Heart right ventricle (tissue), 16 donors: ENCODE results near the gene LSAMP. TPM values are rescaled to one million over a fixed set of nuclear protein-coding genes. Genes with fewer than 3 reads are reported as not detected.

Source experiments
- ATAC-seq, 8 donors: fragments of 200-7000 bp; cut with Tn5 transposase; one replicate each; pipeline ENCODE4 v1.9.1; 2020; ENCODE audit warnings: mild to moderate bottlenecking in 8 of 8, moderate library complexity in 8 of 8, moderate number of reproducible peaks in 1 of 8
- DNase-seq, 2 donors: peaks; one replicate each; pipeline ENCODE4 v3.0.0-alpha.2; 2020
- H3K27ac ChIP-seq, 10 donors: fragments of 200-600 bp; sonication (generic) in 2 of 10; one replicate each; pipeline versions ENCODE4 v1.5.0 to v1.8.0; 2020 to 2022; ENCODE audit warnings: mild to moderate bottlenecking in 3 of 10
- H3K27me3 ChIP-seq, 7 donors: fragments of 200-600 bp; one replicate each; pipeline ENCODE4 v1.8.0; 2021 to 2022; ENCODE audit warnings: mild to moderate bottlenecking in 2 of 7
- H3K36me3 ChIP-seq, 9 donors: fragments of 200-600 bp; sonication (generic) in 1 of 9; one replicate each; pipeline versions ENCODE4 v1.5.0 to v1.8.0; 2020 to 2022; ENCODE audit warnings: mild to moderate bottlenecking in 2 of 9
- H3K4me1 ChIP-seq, 9 donors: fragments of 200-600 bp; sonication (generic) in 1 of 9; one replicate each; pipeline versions ENCODE4 v1.5.0 to v1.8.0; 2020 to 2022; ENCODE audit warnings: mild to moderate bottlenecking in 4 of 9
- H3K4me3 ChIP-seq, 10 donors: fragments of 200-600 bp; sonication (generic) in 2 of 10; one replicate each; pipeline versions ENCODE4 v1.5.0 to v1.8.0; 2020 to 2022; ENCODE audit warnings: mild to moderate bottlenecking in 7 of 10, moderate library complexity in 2 of 10
- H3K9me3 ChIP-seq, 11 donors: fragments of 200-600 bp in 10 of 11; sonication (generic) in 2 of 11; one replicate each; pipeline versions ENCODE4 v1.5.0 to v1.8.0; 2013 to 2022; ENCODE audit warnings: mild to moderate bottlenecking in 2 of 11, control low read depth in 1 of 11, moderate library complexity in 1 of 11
- WGBS, 2 donors: extraction: QIAGEN DNeasy Blood & Tissue Kit; methylation state at CpG; one replicate each; pipeline ENCODE4 v1.1.7; 2013; ENCODE audit warnings: inconsistent platforms in 1 of 2; 5-methylcytosine and 5-hydroxymethylcytosine counted together
- intact Hi-C, 10 donors: fragments of 100-400 bp; cut with DNase I; formaldehyde crosslinking; loops; one replicate each; pipeline versions ENCODE4 v1.11.1 to v1.14.2; 2022
- polyA plus RNA-seq, 2 donors: library from polyadenylated mRNA; stranded (reverse); fragments of 200-250 nt; gene quantifications; one replicate each; pipeline ENCODE4 v1.2.3, GENCODE V29; 2013
- total RNA-seq, 10 donors: library from RNA; stranded (reverse); fragmentation: NEBNext Ultra II Directional in 3 of 10; extraction: Animal tissue kit (Norgen Biotek cat#: 25700) in 3 of 10; gene quantifications; one replicate each; pipeline versions ENCODE4 v1.2.1 to v1.2.4, GENCODE V29; 2021 to 2023
- TF ChIP-seq, protein P1 (sequence below), 9 donors: fragments of 200-600 bp; sonication (generic) in 2 of 9; IDR thresholded peaks; one replicate each; pipeline versions ENCODE4 v1.5.0 to v1.8.0; 2021 to 2022; ENCODE audit warnings: antibody characterized with exemption in 9 of 9, mild to moderate bottlenecking in 5 of 9, moderate library complexity in 1 of 9
- donor health status: Arrhythmogenic right ventricular cardiomyopathy.
- donor health status: ischemic (EF 13 %, LVEDD 7.1; RV severe dilation, severe dysfunction).
- donor health status: healthy with polysubstance abuse.
- donor health status: DM: no; HTN: yes; CAD: no.
- donor health status: DM: no; HTN: no; CAD: no.
- donor health status: ischemic (EF 25% LVEDD 6.9; RV normal size, moderate dysfunction).
- donor health status: ischemic (EF 25% LVEDD 5.7; RV mildly dilated, moderate dysfunction).
- donor health status: healthy.
- donor health status: DM: yes; HTN: yes; CAD: no.
- donor health status: Ischemic cardiomyopathy.
- donor health status: ischemic (EF 35%, LVEDD 5.7; RV mildly dilated, moderate dysfunction).
- donor health status: nonischemic (EF 11% LVEDD 7.7; RV severe dilation, severe dysfunction).
- donor health status: DM: yes; HTN: yes; CAD: no.
- donor health status: PGD.
- donor health status: ischemic (EF 29% LVEDD 5.4; RV normal size, mild dysfunction).
- donor health status: nonischemic (EF 23%, LVEDD 6.1; RV moderate dilation, normal function).

Gene LSAMP
- total and polyA plus RNA-seq, 12 donors: 0.51 to 9.0 (median 5.4) TPM

GRCh38 chr3:115912372-115912771 lies 532.9 kb downstream of the LSAMP start:
- Histone ChIP-seq H3K36me3 (no peaks in the 10 kb centered on the region), H3K4me3 (no peak overlapping the region), H3K27ac (no peak overlapping the region), H3K9me3 (no peaks in the 10 kb centered on the region), H3K27me3 (no peaks in the 10 kb centered on the region), H3K4me1 (no peaks in the 10 kb centered on the region)
- intact Hi-C loops: no loop called here
- ATAC-seq (peak in 1 of 8 donors; percentile 73), DNase-seq (peak; percentile 7 to 16)
- TF ChIP-seq, protein P1, sequence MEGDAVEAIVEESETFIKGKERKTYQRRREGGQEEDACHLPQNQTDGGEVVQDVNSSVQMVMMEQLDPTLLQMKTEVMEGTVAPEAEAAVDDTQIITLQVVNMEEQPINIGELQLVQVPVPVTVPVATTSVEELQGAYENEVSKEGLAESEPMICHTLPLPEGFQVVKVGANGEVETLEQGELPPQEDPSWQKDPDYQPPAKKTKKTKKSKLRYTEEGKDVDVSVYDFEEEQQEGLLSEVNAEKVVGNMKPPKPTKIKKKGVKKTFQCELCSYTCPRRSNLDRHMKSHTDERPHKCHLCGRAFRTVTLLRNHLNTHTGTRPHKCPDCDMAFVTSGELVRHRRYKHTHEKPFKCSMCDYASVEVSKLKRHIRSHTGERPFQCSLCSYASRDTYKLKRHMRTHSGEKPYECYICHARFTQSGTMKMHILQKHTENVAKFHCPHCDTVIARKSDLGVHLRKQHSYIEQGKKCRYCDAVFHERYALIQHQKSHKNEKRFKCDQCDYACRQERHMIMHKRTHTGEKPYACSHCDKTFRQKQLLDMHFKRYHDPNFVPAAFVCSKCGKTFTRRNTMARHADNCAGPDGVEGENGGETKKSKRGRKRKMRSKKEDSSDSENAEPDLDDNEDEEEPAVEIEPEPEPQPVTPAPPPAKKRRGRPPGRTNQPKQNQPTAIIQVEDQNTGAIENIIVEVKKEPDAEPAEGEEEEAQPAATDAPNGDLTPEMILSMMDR (IDR thresholded peaks at IDR 0.05): no peak
- 47 to 49% methylated on average over 2 of the region's 2 CpGs for WGBS, 2 donors

- ATAC-seq: no peak
- TF ChIP-seq, protein P1 (IDR thresholded peaks at IDR 0.05): no peak
- 83 to 84% methylated on average over 2 of the region's 2 CpGs for WGBS, 2 donors
Measured at GRCh38 chr3:115905871-115906270, 539.4 kb downstream of the LSAMP start.

GRCh38 chr3:115903843-115904242 lies 541.4 kb downstream of the LSAMP start:
- no peak for DNase-seq
- TF ChIP-seq, protein P1 (IDR thresholded peaks at IDR 0.05): no peak
- WGBS, 2 donors: 89 to 96% methylated on average over 2 of the region's 2 CpGs
- intact Hi-C loops: no loop called here
- Histone ChIP-seq H3K27ac (no peak overlapping the region), H3K27me3 (no peaks in the 10 kb centered on the region), H3K4me3 (no peak overlapping the region), H3K36me3 (no peaks in the 10 kb centered on the region), H3K4me1 (no peaks in the 10 kb centered on the region), H3K9me3 (peaks cover 0 to 5% (median 0%) of the 10 kb centered on the region in 11 donors)
- ATAC-seq: no peak

More at GRCh38 chr3:115905871-115906270, 539.4 kb downstream of the LSAMP start:
- H3K27ac ChIP-seq: no peak overlapping the region
- peaks cover 0 to 5% (median 0%) of the 10 kb centered on the region in 11 donors for H3K9me3 ChIP-seq
- no peaks in the 10 kb centered on the region for H3K27me3 ChIP-seq
- no peaks in the 10 kb centered on the region for H3K4me1 ChIP-seq
- H3K36me3 ChIP-seq: no peaks in the 10 kb centered on the region
- intact Hi-C loops: no loop called here
- DNase-seq: no peak
- no peak overlapping the region for H3K4me3 ChIP-seq

DNA sequence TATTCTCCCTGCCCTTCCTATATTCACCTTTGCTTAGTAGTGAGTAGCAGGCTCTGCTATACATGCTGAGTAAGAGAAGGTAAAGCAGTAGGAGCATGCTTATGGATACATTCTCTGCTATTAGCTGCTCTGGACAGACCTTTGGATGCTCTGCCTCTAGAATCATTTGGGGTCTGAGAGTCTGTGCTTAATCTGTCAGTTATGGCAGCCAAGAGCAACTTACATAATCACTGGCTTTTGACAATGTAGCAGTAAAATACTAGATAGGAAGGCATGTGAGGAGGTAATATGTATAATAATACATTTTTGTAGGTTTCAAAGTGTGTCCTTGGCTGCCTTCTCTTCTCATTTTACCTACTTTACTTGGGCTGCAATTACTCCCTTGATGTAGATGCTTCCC lies 544.3 kb downstream of the LSAMP start:
- no peaks in the 10 kb centered on the region for H3K4me1 ChIP-seq
- DNase-seq: no peak
- no peaks in the 10 kb centered on the region for H3K36me3 ChIP-seq
- no peak overlapping the region for H3K27ac ChIP-seq
- no peak overlapping the region for H3K4me3 ChIP-seq
- ATAC-seq: no peak
- TF ChIP-seq, protein P1 (IDR thresholded peaks at IDR 0.05): no peak
- H3K9me3 ChIP-seq: peaks cover 0 to 5% (median 0%) of the 10 kb centered on the region in 11 donors
- no peaks in the 10 kb centered on the region for H3K27me3 ChIP-seq
- intact Hi-C loops: no loop called here
